ENCODE data around the gene HOXA3.

The HOXA3 gene

DNA sequence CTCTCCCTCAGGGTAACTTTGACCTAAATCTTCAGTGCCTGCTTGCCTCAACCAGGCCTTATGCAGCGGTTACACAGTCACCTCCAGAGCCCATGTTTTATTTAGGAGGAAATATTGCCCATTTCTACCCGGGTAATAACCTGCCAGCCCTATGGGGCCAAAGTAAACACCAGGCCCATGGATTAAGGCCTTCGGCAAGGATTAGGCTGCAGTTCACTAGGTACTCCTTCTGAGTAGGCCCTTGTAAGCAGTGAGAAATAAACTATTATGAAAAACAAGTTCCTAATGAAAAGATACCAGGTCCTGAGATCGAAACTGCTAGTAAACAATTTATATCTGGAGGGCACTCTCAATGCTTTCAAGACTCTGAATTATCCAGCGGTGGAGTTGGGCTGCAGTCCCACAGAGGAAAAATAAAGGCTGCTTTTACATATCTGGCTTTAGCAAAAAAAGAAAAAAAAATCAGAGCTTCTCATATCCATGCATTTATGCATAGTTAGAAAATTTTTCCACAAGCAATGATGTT is 25.5 kb upstream of the HOXA3 start:
- DNase-seq = no peak

DNA sequence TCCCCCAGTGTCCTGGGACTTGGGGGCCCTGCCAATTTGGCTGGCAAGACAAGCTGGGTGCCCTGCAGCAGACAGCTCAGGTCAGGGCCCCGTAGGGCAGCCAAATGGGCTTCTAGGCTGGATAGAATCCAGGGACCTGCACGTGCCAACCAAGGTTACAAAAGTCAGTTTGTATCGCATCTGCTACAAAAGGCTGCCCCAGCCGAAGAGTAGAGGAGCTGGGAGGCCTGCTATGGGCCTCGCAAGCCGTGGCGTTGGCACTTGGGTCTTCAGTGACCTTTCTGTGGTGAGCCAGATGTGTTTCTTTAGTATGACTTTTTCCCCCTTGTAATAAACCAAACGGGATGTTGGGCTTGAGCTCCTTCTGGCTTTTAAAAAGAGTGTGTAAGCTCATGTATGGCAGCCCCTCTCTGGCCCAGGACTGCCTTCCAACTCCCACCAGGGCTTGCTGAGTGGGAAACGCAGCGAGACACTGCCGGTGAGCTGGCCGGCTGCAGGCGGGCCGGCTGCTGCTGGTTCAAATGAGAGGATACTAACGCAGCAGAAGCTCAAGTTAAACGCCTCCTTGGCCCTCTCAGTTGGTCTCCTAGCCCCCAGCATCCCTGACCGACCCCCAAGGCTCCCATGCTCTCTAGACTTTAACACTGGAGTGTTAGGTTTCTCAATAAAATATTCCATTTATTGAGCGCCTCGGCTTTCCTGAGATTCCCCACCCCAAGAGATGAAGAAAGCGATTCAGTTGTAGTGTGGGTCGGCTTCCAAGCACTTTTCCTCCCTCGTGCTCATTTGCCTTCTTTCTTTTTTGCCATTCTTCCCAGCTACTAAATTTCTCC is 24.8 kb upstream of the HOXA3 start:
- no peak for DNase-seq

DNA sequence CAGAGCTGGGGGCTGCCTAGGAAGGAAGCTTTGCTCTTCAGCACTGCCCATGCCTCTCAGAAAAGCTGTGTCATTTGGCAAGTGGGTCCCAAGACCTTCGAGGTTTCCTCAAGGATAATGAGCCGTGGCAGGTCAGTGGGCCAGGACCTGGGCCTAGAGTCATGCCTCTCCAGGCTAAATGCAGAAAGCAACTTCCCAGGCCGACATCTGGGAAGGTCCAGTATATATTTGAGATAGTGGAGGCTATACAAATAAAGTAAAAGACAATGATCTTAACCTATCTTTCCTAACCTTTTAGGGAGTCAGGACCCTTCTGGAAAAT is 24.1 kb upstream of the HOXA3 start:
- DNase-seq = no peak

DNA sequence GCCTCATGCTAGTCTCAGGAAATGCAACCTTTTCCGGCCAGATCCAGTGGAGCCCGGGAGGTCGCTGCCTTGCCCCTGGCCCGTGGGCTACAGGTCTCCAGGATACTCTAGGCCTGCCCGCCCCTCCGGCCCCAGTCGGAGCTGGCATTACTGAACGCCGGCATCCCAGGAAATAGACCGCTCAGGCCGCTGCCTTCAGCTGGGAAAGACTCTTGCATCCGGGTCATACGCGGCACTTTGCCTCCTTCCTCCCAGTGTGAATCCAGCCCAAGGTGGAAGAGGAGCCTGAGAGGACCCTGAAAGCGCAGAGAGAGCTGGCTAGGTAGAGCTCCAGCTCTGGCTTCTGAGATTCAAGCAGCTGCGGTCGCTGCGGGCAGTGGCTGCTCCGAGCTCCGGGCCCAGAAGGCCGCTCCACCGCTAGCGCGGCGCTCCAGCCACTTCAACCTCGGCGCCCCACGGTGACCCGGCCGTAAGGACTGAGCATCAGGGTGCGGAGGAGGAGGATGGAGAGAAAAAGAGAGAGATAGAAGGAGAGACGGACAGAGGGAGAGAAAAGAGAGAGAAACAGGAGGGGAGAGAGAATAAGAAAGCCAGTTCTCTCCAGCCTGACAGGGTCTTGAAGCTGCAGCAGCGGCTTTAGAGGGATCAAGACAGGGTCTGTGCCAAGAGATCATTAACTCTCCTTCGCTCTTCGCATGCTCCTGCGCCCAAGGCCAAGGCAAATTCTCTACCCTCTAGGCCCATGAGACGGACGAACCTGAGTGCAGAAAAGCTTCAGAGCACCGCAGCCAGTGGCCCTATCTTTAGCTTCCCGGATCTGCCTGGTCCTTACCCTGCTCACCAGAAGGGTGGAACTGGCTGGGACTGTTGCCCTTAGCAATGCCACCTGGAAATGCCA is 23.5 kb upstream of the HOXA3 start:
- DNase-seq = no peak

DNA sequence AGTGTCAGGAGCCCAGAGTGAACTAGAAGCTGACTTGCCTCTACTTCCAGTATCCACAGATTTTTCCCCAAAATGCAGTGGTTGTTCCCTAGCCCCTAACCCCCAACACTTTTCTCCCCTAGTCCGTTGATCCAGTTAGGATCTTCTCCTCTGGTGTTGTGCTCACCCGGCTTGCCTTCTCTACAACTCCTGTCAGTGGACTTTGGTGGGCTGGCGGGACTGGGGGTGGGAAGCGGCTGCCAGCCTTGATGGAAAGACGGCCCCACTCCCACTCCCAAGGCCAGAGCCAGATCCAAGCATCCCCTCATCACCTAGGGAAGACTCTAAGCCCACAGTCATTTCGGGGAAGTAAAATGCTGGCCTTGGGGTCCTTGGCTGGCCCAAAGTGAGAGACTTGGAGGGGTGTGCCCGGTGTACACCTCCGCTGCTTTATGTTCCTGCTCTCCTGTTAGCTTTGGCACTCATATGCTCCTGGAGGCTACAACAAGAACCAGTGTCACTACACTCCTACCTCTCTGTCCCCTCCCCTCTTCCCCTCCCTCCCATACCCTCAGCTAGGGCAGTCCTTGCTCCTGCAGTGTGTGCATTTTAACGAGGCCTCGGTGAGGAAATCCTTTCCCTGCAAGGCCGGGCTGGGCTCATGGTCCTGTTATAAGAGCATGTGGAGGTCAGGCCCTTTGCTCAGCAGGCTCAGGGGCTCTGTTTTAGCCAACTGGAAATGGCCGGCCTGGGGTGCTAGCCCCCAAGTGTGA is 22.7 kb upstream of the HOXA3 start:
- no peak for DNase-seq

DNA sequence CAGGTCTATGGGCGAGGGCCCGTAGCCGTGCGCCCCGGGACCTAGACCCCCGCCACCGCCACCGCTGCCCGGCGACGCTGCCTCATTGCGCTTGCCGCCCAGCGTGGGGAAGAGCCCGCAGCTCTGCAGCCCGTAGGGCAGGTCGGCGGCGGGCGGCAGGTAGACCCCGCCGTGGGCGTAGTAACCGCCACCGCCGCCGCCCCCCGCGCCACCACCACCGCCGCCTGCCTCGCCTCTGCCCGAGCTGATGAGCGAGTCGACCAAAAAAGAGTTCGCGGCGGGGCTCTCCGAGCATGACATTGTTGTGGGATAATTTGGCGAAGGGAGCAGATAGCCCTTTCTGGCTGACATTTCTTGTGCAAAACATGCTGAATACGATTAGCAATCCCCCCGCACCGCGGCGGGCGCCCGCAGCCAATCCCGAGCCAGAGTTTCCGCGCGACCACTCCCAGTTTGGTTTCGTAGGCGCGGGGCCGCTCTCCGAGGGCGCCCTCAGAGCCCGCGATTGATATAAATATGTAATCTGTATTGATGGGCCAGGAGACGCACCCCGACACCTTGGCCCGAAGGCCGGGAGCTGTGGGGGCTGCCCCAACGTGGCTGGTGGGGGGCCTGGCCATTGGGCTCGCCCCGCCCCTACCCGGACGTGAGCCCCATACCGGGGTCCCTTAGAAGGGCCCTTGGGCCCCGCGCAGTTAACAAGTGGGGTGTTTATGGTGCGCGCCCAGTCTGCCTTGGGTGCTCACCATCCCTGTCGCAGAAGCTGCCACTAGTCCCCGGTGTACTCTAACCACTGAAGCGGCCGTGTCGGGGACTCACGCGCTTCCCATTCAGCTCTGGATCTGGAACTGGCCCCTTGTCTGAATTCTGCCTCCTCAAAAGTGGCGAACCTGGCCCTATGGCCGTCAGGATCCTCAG is 21.8 kb upstream of the HOXA3 start, which contains the start of gene HOXA10:
TSS of gene HOXA10 (minus strand) at position 365 of the 918 bp plus-strand sequence. CDS start at position 351, 14 bp downstream.
- peak; percentile 20 to 54 for DNase-seq

DNA sequence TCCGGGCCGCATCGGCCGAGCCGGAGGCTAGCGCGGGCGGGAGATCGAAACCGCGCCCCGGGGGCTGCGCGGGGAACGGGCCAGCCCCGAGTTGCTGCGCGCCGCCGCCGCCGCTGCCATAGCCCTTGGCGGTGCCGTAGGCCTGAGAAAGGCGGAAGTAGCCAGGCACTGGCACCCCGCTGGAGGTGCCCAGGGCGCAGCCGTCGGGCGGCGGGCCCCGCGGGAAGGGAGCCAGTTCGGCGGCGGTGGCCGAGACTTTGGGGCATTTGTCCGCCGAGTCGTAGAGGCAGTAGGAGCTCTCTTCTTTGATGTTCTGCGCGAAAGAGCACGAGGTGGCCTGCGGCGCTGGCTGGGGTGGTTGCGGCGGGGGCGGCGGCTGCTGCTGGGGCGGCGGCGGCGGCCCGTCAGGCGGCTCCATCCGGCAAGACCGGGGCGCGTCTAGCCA is 21.1 kb upstream of the HOXA3 start:
- DNase-seq = peak in 1 of 2 experiments; percentile 24

DNA sequence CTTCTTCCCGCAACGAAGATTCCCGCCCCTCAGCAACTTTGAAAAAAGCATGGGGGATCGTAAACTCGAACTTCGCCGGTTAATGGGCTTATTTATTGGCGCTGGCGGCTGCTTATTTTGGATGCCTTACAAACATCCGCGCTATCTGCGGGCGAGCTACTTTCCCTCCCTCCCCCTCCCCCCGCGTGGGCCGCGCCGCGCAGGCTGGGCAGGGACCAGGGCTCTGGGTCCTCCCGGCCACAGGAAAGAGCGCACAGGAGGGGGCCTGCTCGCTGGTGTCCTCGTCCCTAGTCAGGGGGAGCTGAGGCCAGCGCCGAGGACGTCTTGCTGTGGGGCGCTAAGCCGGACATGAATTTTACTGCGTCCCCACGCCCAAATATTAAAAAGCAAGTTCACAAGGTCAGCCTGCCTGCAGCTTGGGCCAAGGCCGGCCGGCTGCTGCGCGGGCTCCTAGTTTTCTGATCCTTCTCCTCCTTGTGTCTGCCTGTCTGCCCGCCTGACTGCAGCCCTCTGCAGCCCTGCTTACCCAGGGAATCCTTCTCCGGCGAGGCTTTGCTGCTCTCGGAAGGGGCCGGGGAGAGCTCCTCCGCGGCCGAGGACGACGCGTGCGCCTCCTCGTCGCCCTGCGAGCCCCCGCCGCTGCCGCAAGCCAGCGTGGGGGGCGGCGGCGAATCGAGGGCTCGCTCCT is 20.6 kb upstream of the HOXA3 start:
- DNase-seq = no peak

DNA sequence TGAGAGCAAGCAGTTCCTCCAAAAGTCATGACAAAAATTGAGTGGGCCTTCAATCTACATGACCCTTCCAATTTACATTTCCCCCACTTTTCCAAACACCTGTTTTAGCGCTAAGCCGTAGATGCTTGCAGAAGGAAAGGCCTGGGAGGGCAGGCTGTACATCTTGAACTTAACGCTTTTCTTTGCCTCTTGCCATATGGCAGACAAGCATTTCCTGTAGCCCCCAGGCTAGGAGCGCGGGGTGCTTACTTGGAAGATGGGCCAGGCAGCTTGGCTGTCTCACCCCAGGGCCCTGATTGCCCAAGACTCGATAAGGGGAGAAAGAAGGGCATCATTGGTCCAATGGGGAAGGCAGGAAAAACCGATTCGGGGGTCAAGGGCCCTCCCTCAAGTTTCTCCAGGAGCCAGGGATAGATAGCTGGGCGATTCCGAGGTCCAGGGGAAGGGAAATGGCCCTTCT is 20.0 kb upstream of the HOXA3 start:
- DNase-seq = no peak

DNA sequence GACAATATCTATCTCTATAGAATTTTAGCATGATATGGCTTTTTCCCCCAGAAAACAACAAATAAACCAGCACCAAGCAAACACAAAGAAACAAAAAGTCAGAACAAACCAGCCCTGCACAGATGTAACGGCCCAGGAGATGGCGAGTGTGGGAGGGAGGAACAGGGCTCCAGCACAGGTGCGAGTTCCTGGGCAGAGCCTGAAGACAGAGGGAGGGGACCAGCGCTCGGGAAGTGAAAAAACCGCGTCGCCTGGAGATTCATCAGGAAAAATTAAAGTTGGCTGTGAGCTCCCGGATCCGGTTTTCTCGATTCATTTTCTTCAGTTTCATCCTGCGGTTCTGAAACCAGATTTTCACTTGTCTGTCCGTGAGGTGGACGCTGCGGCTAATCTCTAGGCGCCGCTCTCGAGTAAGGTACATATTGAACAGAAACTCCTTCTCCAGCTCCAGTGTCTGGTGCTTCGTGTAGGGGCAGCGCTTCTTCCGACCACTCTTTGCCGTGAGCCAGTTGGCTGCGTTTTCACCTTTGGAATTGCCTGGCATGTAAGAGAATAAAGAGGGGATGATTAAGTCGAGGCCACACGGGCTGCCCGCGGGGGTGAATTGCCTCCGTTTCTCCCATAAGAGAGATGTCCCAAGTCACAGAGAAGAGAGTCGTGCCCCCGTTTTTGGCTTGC is 19.4 kb upstream of the HOXA3 start:
- peak in 1 of 2 experiments; percentile 30 for DNase-seq

DNA sequence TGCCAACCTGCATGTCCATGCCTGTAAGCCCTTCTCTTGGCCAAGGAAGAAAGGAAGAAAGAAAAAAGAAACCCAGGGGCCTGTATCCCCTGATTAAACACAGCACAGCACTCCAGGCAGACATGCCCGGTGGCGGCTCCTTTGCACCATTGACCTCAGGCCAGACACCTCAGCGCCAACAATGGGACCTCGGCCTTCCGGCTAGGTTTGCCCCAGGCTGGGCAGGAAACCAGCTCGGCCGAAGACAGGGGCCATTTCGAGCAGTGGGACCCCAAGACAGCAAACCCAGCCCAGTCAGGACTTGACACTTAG is 18.9 kb upstream of the HOXA3 start:
- DNase-seq = no peak

DNA sequence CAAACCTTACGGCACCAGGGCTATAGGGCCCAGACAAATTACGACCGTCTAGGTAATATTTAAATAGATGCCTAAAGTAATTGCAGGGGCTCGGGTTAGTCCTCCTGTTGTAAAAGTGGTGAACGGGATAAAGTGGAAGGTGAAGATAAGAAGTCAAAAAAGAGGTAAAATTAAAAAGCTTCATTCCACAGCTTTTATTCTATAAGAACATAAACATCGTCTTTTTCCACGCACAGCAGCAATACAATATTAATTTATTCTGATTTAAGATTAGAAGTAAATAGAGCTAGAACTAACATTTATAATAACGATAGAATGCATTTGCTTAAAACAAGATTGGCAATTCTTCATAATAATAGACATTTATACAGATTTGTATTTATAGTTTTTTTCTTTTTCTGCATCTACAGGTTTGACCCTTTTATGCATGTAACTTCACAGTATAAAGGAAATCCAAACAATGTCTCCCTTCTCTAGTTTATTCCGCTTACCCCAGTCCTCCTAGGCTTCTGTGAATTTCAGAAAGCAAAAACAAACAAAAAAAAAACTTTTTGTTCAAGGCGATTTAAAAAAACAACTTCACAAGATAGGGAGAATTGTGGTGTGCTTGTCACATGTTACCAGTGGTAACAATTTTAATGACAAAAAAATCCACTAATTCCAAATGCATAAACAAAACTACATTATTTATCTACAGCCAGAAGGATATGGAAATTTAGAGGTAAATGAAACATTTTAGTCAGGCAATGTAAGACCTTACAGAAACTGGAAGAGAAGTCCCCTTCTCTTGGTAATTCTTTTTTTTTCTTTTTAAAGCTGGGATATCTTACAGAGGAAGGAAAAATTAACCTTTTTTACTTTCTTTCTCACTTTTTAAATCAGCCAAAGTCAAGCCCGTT is 18.3 kb upstream of the HOXA3 start:
- no peak for DNase-seq

DNA sequence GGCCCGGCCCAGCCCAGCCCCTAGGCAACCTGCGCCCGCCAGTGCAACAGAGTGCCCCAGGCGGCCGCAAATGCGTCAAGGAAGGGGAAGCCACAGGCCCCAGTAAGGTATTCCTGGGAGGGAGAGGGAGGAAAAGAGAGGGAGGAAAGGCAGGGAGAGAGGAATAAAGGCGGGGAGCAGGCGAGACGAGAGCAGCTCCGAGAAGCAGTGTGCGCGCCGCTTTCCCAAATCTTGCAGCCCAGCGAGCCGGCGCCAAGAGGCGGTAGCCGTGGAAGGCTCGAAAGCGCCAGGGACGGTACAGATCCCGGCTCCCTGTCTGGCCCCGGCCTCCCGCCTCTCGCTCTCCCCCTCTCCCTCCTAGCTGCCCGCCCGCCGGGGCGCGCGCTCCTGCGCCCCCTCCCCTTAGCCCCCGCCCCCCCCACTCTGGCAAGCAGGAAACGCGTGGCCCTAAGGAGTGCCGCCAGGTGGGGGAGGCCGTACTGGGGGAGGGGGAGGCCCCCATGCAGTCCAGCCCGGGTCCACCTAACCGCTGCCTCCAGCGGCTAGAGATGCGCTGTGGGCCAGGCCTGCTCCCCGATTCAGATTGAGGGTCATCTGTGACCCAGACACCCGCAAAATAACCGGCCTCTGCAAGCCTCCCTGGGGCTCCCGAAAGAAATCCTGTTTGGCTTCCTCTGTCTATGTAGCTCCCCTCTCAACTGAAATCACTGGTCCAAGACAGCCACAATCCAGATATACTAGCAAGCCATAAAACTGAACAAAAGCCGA is 17.5 kb upstream of the HOXA3 start:
- peak; percentile 53 to 69 for DNase-seq

DNA sequence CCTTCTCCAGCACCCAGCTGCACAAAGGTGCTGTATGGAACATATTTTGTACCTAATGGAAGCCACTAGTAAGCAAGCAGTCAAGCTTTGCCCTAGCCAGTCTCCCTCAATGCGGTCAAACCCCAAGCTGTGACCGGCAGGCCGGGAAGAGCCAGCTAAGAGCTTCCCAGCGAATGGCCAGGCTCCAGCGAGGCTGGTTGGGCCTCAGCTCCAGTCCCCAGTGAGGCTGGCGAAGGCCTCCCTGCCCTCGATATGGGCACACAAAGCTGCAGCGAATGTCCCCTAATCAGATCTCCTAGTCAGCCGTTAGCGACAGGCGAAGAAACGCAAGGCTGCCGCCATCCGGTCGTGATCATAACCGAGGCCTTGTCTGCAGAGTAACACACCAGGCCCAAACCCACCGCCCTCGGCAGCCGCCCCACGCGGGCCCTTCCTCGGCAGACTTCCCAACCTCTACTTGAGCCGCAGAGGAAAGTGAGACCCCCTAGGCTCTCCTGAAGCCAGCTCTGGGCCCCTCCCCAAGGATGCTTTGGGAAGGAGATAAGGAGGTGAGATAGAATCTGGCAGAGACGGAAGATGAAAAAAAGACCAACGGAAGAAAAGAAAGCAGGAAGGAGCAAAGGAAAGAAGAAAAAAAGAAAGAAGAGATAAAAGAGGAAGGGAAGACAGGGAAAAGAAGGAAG is 16.0 kb upstream of the HOXA3 start:
- peak; percentile 46 to 73 for DNase-seq

DNA sequence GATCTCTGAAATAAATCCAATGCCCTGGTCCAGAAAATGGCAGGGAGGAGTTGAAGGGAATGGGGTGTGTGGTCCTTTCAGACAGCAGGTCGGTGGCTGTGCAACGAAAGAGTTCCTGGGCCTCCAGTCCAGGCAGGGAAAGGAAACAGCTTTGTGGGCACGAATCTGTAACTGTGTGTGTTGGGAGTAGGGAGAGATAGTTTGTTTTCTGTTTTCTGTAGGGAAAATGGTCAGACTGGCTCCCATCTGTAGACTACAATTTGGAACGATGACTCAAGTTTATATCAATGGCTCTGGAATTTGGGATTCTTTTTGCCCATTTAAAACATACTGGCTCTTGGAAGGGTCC is 15.5 kb upstream of the HOXA3 start:
- DNase-seq = no peak

DNA sequence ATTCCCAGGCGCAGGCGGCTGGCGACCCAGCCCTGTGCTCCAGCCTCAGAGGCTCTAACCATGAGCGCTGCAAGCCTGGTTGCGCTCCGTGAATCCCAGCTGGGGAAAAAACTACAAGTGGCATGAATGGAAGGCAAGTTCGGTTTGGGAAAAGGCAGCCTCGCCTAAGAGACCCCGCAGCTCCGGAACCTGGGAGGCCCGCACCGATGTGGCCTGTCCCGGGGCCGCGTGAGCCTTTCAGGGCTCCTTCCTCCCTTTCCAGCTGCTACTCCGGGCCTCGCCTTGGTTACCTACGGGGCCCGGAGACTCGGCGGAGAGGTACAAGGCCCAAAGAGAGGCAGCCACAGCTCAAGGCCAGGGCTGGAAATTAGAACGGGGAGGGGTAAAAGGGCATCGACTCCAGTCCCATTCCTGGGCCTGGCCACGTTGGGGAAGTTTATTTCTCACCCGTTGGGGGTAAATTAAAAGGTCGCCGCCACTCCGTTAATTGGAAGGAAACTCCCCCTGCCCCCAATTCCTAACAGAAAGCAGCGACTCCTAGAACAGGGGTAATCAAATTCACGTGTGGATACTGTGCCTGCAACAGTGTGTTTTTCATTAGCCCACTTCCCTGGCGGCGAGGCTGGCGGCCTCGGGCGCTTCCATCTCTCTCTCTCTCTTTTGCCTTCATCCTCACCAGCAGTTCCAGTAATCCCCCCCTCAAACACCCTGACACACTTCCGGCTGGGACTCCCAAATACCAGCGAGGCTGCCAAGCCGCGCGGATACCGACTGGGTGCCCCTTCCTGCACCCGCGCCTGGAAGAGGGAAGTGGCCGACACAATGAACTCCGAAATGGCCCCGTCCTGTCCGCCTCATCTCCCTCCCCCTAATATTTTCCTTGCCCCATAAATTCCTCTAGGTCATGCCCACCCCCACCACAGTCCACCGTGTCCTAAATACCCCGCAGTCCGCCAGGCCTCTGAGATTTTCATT is 14.4 kb upstream of the HOXA3 start:
- DNase-seq = no peak

DNA sequence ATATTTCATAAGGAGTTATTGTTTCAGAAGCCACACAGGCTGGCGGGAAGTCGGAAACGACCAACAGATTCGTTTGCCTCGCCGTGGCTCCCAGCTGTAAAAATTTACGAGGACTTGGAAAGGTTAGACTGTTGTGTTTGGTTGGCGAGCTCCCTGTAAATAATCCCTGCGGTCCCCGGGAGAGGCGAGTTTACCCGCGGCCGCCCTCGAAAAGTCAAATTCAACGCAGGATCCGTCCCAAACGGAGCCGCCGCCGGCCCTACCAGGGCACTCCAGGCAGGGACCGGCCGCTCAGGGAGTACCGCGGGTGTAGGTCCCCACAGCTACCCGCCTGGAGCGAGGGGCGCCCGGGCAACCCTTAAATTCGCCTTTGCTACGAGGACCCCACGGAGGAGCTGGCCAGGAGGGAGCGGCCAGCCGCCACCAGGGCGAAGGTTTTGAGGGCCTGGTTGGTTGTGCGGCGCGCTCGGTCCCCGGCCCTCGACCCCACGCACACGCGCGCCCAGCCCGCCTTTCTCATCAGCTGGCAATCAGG is 13.7 kb upstream of the HOXA3 start:
- peak in 1 of 2 experiments; percentile 59 for DNase-seq
